ENCODE results near the gene PRRT1.
"Not testable (repeated sequence)": the region's sequence is repeated elsewhere in the genome, so short reads cannot be mapped to it uniquely, and the experiment has no call there.

Gene PRRT1

DNA sequence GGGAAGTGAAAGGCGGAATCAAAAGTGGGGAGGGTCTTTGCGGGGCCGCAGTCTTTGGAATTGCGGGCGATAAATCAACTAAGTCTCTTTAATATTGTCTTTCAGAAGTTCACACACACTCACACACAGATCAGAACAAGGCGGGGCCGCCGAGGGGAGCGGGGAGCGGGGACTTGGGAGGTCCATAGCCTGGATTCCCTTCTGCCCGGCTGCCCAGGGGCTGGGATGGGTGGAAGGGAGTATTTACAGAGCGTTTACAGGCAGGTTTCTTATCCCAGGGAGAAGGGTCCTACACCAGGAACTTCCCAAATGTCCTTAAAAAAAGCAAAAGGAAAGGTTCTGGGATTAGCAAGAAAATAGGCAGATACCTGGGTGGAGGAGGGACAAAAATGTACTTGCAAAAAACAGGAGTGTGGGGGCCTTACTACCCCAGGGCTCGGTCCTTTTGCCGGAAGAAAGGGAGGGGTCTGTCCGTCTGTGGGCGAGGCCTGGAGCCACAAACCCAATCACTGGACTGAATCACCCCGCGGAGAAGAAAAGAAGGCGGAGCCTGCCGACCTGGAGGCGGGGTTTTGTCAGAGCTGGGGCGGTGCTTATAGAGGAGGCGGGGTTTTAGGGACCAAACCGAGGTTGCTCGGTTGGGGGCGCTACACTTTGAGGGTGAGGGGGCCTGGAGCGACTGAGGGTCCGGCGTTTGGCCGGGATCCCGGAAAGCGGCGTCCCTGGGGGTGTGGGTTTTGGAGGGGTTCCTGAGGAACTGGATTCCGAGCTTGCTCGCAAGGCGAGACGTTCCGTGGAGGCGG lies 3.2 kb downstream of the PRRT1 start:
- DNase-seq = peak in 1 of 2 experiments; percentile 22

DNA sequence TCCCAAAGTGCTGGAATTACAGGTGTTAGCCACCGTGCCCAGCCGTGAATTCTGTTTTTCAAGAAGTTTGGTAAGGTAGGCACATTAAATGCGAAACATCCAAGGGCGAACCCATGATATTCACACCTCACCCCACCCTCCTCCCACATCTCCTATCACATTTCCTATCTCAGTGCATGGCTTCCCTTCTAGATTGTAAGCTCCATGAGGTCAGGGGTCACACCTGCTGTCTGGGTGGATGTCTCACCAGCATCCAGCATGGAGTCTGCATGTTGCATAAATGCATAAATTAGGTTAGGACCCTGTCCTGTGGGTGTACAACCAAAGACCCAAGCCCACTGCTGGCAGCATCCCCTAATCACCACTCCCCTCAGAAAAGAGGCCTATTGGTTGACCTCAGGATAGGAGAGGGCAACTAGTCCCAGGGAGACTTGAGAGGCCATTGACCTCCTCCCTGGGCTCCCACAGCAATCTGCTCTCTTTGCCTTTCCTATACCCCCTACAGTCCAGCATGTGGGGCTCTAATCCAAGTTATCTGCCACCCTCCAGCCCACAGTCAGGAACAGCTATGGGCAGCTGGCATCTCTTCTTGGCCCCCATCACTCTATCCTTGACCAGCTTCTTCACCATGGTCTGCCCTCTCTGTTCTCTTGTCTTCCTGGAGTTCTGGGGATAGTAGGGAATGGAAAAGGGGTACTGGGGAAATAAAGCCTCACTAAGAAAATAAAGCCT lies 4.2 kb downstream of the PRRT1 start:
- no peak for DNase-seq

DNA sequence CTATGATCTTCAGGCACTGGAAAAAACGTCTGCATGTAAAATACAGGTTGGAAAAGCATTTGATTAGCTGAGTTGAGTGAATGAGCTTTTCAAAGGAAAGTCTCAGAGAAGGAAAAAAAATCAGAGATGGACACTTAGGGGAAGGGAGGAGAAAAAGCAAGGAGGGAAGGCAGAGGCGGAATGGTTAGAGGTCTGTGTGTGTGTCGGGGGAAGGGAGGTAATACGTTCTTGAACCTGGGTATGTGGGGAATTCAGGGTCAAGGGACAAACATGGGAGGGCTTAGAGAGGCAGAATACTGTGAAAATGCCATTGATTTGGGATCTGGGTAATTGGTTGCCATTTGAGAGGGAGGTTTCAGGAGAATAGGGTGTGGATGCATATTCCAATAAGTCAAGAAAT lies 5.1 kb downstream of the PRRT1 start:
- no peak for DNase-seq

DNA sequence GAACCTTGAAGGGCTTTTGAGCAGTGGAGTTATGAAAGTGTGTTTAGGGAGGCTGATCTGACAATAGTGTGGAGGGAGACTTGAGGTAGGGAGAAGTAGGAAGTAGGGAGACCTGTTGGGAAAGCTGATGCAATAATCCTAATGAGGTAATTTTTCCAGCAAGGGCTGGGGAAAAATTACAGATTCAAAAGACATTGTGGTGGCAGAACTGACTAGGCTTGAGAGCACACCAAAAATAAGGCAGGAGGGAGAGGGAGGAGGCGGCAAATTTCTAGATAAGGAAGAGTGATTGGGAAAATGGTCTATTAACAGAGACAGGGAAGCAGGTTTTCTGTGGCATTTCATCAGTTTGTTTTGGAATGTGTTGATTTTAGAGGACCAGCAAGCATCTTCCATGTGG lies 5.5 kb downstream of the PRRT1 start:
- DNase-seq = no peak

DNA sequence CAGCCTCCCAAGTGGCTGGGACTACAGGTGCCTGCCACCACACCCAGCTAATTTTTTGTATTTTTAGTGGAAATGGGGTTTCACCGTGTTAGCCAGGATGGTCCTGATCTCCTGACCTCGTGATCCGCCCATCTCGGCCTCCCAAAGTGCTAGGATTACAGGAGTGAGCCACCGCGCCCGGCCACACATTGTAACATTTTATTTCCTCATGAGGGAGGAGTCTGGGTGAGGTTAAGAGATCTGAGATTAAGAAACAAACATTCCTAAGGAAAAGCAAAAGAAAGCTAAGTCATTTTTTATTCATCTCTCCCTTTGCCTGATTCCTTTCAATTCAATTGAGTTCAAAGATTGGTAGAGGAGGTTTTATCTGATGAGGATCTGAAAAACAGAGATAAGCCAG lies 7.5 kb downstream of the PRRT1 start:
- not testable (repeated sequence) for DNase-seq

DNA sequence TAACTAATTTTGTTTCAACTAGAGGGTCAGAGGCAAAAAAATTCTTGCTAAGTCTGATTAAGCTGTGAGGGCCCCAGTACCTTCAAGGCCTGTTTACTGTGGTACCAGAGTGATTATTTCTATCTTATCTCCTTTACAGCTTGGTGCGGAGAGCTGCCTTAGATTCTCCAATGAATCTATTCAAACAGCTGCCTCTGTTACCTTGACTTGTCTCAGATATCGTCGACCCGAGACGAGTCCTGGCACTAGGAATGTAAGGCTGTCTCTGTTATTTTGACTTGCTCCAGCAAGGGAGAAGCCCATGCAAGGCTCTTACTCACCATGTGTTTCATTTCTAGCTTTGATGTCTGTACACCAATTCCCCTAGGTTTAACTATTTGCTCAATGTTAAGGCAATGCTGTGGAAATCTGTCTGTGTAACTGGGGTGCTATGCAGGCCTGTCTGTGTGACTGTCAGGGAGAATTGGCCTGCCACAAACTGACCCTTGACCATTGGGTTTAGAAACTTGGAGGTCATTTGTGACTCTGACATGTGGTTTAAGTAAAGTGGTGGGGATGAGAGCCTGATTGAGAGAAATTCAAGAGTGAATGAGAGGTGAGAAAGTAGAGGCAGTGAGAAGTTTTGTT lies 11.2 kb downstream of the PRRT1 start:
- DNase-seq = no peak

DNA sequence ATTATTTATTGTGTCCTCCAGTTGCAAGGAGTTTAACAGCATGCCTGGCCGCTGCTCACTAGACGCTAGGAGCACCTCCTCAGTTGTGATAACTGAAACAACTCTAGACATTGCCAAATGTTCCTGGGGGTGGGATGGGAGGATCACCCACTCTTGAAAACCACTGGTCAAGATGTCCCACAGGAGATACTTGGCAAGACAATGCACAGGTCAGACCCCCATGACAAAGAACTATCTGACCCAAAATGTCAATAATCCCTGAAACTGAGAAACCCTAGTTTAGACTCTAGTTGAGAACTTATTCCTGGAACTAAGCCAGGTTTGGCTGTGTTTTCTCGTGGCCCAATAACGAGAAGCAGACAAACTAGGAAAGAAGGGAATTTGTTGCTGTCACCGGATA lies 12.1 kb downstream of the PRRT1 start:
- no peak for DNase-seq

DNA sequence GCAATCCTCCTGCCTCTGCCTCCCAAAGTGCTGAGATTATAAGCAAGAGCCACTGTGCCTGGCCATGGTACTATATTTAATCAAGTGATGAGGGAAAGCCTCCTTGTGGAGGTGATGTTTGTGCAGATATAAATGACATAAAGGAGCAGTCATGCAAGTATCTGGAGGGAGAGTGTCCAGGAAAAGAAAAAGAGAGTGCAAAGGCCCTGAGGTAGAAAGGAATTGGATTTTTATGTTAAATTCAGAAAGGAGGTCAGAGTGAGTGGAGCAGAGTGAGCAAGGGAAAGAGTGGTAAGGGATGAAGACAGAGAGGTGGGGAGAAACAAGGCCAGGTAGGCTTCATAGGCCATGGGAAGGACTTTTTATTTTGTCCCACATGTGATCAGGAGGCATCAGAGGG lies 14.3 kb downstream of the PRRT1 start:
- DNase-seq = no peak

DNA sequence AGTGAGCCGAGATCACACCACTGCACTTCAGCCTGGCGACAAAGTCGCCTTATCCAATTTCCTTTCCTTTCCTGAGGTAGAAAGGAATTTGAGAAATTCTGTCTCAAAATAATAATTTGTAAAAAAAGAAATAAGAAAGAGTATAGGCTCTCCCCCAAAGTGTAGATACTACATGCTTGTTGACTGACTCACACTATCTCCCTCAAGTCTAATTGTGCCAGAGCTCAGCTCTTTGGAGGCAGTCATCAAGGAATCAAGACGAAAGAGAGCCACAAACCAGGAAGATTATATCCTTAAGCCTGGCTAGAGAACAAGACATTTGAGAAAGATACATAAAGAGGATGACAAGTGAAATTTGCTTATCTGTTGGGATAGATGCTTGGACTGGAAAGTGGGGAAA lies 18.0 kb downstream of the PRRT1 start:
- DNase-seq = no peak

DNA sequence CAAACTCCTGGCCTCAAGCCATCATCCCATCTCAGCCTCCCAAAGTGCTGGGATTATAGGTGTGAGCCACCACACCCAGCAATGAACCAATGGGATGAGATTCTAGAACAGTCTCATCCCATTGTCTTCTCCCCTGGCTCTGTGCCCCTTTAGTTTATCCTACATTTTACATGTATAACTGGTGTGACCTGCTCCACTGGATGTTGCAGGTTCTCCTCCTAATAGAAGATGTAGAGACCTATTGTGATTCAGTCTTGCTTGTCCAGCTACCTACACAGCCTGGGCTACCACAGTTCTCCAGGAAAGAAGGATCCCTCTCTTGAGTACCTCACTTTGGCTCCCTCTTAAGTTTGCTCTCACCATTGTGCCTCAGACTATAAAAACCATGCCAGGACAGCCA lies 19.6 kb downstream of the PRRT1 start:
- DNase-seq = no peak

DNA sequence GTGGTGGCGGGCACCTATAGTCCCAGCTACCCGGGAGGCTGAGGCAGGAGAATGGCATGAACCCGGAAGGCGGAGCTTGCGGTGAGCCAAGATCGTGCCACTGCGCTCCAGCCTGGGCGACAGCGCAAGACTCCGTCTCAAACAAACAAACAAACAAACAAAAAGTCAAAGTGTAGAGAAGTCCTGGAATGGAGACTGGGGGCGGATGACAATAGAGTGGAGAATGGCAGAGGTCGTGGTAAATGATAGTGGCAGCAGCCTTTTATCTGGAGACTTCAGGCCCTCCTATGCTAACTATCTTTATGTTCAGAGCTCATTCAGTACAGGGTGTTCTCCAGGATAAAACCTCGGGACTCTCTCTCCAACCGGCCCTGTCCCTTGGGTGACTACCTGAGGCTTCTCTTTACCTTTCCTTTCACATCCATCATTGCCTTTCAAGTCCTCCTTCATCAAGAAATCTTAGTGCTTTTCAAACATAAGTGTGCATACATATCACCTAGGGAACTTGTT lies 20.2 kb downstream of the PRRT1 start:
- no peak for DNase-seq

DNA sequence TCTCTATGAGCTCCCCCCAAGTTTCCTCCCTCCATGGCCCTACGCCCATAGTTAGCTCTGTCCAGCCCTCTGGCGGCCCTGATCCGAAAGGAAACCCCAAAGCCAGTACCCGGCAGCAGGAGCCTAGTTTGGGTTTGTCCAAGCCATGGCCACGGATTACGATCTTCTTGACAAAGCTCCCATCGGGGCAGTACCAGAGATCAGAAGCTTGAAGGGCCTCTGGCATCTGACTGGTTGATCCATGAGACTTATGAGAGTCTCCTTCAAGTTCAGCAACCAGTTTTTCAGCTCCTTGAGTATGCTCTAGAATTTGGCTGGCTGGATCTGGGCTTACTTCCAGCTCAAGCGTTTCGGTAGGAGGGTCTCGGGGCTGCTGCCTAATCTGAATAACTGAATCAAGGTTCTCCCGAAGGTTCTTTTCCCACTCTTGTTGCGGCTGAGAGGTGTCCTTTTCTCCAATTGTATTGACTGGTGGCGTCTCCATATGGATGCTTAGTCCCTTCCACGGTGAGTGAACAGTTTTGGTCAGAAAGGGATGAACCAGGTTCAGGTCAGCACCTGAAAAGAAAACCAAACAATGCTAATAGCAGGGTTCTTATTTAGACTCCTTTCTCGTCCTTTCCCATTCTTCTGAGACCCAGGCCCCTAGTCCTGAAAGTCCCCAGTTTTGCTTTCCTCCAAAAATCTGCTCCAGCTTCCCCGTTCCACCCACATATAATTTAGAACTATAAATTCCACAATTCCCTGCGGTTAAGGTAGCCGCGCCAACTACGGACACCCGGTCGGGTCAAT lies 22.2 kb downstream of the PRRT1 start:
- DNase-seq = no peak

DNA sequence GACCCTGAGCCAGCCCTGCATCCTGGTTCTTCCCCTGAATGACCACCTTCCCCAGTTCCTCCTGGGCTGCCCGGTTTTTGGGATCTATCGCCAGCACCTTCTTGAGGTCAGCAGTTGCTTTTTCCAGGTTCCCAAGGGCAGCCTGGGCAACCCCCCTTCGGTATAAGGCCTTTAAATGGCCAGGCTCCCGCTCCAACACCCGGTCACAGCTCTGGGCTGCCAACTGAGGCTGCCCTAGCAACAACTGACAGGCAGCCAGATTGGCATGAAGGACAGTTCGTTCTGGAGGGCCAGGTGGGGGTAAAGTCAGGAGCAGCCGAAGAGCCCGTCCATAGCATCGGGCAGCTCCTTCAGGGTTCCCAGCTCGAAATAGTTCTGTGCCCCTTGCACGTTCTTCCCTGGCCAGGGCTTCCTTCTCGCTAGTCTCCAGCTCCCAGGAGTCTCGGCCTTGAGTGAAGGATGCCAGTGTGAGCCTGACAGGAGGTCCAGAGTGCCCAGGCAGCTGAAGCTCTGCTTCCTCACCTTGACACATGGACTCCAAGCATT lies 22.9 kb downstream of the PRRT1 start:
- DNase-seq = no peak

DNA sequence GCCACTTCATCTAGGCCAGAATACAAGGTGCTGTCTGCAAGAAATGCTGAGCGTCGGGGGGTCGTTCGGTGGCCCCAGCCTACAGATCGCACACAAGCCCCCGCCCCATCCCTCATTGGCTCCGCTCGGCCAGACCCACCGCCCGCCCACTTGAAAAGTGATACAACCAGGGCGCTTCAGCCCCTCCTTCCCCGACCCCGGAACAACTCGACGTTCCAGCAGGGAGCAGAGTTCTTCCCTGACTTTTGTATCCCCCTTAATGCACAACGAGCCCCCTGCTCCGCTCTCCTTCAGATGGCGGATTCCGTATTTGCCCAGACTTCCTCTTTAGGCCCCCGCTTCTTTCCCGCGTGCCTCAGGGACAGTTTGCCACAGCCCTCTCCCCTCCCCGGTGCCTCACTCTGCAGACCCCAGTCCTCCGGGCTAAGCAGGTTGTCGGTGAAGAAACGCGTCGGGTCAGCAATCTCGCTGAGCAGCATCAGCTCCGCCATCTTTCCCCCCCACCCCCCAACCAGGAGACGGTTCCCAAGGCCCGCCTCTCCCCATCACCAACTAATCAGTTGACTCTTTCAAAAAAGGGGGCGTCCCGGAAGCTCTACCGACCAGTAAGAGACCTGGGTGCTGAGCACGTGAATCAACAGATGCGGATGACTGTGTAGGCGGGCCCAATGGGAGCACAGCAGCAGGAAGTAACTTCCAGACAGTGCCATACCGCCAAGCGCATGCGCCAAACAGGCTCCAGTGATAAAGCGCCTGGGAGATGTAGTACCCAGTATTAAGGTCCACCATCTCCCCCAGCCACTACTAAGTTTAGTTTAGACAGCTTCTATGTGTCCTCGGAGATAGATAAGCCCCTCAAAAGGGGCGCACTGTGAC lies 23.8 kb downstream of the PRRT1 start, which contains the start of gene ATF6B:
ATF6B (minus strand) TSS at position 530 of the 876 bp plus-strand sequence; CDS start at position 491, 39 bp downstream.
- peak; percentile 83 to 95 for DNase-seq

DNA sequence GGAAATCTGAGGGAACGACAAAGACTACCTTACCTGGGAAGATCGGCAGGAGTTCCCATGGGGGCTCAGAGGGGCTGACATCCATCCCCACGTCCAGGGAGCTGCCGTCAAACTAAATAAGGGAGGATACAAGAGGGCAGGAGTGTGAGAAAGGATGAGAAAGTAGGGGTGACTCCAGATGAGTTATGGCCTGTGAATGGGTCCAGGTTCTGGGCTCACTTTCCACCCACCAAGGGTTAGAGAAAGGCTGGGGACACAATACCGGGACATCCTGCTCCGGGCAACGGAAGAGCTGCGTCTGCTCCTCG lies 24.4 kb downstream of the PRRT1 start:
- DNase-seq = no peak

DNA sequence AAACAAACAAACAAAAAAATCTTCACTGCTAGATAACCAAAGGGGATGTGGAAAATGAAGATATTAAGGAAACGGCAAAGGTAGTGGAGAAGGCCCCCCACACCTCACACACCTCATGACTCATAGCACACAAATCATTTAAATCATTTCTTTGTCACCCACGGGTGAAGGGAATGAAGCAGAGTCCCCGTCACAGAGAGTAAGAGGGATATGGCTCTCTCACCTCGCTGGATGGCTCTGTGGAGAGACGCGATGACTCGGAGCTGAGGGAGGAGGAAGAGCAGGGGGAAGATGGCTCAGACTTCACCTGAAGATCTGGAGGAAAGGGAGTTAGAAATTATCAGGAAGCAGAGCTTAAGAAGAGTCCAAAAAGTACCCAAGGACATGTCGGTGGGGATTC lies 24.9 kb downstream of the PRRT1 start:
- DNase-seq = no peak

DNA sequence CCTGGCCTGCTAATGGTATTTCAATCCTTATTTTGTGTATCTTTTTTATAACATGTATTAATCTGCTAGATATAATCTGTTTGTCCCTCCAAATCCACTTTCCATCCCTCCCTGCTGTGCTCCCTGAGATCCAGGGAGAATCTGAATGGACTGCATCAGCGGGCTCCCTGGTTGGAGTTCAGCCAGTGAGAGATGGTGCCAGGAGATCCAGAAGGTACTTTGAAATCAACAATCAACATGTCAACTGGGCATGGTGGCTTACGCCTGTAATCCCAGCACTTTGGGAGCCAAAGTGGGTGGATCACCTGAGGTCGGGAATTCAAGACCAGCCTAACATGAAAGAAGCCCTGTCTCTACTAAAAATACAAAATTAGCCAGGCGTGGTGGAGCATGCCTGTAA lies 28.1 kb downstream of the PRRT1 start:
- DNase-seq = no peak

DNA sequence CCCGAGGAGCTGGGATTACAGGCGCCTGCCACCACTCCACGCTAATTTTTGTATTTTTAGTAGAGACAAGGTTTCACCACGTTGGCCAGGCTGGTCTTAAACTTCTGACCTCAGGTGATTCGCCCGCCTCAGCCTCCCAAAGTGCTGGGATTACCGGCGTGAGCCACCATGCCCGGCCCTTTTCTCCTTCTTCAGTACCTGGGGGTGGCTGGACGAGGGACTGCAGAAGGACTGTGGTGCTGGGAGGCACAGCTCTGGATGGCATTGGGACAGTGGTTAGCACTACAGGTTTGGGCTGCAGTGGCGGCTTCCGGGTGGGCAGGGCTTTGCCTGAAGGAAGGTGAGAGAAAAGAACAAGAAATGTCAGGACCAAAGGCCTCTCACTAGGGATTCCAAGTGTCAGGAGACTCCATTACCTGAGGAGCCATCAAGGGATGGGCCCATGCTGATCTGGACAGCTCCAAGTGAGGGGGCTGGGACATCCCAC lies 31.1 kb downstream of the PRRT1 start:
- DNase-seq = no peak

DNA sequence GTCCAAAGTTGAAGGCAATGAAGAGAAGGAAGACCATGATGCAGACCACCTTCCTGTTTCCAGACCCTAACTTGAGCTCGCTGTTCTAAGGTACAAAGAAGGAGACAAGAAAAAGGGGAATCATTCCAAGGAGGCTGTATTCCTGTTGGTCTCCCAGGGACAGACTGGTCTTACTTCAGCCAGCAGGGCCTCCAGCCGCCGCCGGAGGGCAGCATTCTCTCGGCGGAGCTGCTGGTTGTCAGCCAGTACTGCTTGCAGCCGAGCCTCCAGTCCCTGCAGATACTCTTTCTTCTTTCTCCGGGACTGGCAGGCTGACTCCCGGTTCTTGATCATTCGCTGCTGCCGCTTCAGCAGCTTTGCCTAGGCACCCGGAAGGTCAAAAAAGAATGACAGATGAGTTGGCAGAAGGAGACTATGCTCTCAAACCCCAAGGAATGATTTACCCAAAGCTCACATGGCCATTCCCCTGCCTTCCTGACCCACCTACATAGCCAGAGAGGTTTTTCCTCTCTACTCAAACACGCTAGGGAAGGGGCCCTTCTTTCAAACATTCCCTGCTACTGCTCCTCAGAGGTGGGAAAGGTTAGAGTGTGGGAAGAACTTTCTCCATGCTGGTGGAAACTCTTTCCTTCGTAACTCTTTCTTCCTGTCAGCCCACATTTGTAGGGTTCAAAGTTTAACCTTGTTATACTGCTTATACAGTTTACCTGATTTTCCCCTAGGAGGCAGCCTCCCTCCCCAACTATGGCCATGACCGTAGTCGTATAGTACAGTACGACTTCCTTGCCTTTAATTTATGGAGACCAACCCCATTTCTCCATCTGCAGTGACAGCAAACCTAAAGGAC lies 32.7 kb downstream of the PRRT1 start:
- DNase-seq = peak in 1 of 2 experiments; percentile 12

DNA sequence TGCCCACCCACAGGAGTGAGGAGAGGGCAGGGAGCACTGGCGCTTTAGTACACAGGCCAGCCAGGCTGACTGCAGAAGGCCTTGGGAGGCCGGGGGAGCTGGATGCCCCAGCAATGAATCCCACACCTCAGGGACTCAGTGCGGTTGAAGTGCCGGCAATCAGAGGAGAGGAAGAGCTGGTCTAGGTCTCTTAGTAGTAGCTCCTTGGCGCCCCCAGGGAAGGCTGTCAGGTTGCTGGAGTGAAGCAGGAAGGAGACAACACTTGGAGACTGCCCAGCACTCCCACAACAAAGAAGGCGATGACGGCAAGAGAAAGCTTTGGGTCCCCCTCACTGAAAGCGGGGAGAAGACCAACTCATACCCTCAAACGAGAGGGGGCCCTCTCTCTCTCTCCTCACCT lies 34.3 kb downstream of the PRRT1 start:
- DNase-seq = no peak

DNA sequence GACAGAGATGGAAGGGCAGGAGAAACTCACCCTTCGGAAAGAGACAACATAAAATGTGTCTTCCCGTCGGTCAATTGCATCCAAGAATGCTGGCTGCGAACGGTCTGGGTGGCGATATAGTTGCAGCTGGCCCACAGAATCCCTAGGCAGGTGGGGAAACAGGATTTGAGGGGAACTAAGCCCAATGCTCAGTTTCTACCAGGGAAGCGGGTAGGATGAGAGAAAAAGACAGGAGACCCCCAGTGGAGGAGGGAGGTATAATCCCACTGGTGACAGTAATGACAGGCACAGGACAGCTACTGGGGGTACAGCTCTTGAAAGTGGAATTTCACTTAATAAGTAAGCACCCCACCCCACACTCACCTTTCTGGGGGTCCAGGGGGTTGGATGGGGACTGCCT lies 35.1 kb downstream of the PRRT1 start:
- no peak for DNase-seq
